HK-2 (cell line): ENCODE measurements around the gene PDE6A.
"Not testable (repeated sequence)": the region's sequence is repeated elsewhere in the genome, so short reads cannot be mapped to it uniquely, and the experiment has no call there.

Experiments used
- DNase-seq: peaks from one replicate; pipeline ENCODE4 v3.0.0-alpha.2; 2018; ENCODE audit not compliant: unreplicated experiment

The PDE6A gene

DNA sequence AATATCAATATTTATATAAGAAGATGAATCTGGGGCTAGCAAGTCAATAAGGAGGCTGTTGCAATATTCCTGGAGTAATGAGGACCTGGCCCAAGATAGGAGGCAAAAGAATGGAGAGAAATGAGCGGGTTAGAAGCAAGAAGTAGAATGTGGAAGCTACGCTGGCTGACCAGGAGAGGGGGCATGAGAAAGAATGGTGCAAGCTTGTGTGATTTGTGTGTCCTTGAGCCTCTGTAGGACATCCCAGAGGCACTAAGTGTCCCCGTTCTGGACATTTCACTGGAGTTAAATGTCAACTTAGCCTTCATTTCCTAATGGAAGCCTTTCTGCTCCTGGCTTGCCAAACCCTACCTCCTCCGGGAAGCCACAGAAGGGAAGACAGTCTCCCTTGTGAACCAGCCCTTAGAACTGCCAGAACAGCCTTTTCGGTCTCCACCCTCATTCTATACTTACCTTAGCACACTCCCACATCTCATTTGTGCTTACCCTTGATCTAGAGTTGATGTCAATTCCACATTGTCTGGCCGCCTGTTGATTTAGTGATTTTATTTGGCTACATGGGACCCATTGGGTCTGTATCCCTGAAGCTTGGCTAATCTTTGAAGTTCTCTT, 6.7 kb upstream of the PDE6A start:
- no peak for DNase-seq

GRCh38 chr5:149948993-149949392, 4.4 kb upstream of the PDE6A start:
- DNase-seq: no peak

DNA sequence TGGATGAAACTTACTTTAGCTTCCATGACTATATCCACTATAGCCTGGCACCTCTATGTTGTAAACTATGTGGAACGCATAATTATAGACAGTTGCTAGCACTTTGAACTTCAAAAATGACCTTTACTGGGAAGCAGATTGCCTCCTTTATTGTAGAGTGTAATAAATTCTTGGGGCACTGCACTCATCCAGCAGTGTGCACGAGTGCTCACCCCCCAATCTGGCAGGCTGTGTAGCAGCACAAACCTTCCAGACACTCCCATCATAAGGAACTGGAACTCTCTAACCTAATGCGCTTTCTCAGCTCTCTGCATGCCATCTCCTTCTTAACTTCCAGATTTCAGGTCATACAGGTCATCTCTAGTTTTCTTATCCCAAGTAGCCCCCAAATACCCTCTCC, 1.5 kb upstream of the PDE6A start:
- DNase-seq: no peak

- not testable (repeated sequence) for DNase-seq
Observed at GRCh38 chr5:149943177-149943949, 1.2 kb downstream of the PDE6A start.

DNA sequence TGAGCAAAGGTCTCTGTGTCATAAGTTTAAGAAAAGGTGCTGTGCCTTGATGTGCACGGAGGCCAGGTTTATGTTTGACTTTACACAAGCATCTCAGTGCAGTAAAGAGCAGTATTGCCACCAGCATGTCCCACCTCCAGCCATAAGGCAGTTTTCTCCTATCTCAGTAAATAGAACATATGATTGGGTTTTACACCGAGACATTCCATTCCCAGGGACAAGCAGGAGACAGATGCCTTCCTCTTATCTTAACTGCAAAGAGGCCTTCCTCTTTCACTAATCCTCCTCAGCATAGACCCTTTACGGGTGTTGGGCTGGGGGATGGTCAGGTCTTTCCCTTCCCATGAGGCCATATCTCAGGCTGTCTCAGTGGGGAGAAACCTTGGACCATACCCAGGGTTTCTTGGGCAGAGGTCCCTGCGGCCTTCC, 1.8 kb downstream of the PDE6A start:
- DNase-seq: not testable (repeated sequence)

DNA sequence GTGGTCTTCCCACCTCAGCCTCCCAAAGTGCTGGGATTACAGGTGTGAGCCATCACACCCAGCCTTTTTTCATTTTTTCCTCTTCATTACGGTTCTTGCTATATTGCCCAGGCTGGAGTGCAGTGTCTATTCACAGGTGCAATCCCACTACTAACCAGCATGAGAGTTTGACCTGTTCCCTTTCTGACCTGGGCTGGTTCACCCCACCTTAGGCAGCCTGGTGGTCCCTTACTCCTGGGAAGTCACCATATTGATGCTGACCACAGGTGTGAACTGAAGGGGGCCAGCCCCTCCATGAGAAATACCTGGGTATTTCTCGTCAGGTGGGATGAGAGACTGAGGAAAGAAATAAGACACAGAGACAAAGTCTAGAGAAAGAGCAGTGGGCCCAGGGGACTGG, 2.4 kb downstream of the PDE6A start:
- no peak for DNase-seq

DNA sequence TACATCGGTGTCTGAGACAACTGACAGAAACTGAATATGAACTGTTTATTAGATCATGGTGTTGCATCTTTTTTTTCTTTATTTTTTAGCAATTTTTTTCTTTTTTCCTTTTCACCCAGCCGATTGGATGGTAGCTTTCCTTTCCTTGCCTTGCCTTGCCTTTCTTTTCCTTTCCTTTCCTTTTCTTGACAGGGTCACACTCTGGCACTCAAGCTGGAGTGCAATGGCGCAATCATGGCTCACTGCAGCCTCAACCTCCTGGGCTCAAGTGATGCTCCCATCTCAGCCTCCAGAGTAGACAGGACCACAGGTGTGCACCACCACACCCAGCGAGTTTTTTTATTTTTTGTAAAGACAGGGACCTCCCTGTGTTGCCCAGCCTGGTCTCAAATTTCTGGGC, 2.8 kb downstream of the PDE6A start:
- DNase-seq: no peak

DNA sequence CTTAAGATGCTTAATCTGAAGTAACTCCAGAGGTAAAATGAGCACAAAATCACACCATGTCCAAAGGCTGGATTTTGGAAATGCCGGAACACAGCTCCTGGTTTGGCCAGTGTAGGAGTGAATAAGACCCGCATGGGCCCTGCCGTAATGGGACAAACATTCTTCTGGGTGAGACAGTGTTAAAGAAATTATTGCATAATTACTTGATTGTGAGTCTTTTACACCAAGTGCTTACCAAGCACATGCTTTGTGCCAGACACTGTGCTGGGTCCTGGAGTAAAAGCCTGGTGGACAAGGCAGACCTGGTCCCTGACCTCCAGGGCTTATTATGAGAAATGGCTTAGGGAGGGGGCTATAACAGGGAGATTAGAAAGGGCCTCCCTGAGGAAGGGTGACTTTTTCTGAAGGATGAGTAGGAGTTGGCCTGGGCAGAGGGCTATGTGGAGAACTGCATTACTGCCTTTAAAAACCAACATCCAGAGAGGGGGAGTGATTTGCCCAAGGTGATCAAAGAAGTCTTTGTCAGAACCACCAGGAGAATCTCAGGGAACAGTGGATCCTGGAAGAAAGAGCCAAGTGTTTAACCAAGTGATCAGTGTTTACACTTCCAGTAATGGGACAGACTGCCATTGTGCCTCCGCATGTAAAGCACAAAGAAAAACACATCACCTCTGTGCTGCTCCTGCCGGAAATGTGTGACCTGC, 3.5 kb downstream of the PDE6A start:
- no peak for DNase-seq

DNA sequence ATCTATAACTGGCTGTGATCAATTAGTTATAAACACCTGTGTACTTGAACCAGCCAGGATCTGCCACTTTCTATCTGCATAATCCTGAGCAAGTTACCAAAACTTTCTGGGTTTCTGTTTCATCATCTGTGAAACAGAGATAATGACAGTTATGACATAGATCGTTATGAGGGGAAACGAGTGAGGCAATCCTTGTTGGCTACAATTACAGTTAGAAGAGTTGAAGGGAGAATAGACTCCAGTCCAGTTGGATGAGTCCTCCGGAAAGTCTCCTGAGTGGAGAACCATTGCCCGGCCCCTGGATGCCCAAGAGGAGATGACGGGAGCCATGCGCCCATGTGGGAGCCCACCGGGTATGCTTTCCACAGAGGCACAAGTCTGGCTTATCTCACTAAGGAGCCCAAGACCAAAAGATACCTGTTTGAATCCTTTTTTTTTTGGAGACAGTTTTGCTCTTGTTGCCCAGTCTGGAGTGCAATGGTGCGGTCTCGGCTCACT, 4.5 kb downstream of the PDE6A start:
- DNase-seq: no peak

DNA sequence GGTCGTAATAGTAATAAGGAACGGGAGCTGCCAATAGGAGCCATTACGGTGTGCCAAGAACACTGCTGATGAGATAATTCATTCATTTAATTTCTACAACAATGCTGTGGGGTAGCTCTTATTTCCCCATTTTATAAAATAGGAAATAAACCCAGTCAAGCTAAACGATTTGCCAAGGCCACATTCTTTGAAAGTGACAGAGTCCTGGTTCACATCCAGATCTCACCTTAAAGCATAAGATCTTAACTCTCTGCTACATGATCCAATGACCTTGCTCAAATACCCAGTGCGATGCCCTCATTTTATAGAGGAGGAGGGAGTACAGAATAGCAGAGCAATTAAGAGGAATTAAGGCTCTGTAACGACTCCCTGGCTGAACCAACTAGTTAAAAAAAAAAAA, 5.0 kb downstream of the PDE6A start:
- DNase-seq: no peak

DNA sequence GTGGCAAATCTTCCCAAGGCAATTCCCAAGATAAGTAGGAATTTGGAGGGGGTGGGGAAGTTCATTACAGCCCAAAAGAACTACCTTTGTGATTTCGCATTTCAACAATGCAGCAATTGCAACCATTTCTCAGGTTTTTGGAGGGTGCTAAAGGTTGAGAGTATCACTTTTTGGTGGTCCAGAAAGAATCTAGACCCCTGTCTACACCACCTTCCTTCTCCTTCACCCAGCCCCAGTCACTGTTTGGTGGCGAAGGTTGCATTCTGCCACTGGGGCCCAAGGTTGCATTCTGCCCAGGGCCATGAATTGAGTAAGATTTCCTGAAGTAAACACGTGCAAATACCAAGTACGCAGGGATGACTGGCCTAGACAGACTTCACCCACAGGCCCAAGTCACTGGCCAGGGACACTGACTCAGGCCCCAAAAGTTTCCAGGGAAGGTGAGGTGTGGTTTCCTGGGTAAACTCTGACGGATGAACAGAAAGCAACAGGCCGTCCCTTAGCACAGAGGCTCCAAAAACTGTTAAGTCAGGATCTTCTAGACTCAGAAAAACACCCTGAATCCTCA, 5.7 kb downstream of the PDE6A start:
- peak; percentile 78 for DNase-seq

DNA sequence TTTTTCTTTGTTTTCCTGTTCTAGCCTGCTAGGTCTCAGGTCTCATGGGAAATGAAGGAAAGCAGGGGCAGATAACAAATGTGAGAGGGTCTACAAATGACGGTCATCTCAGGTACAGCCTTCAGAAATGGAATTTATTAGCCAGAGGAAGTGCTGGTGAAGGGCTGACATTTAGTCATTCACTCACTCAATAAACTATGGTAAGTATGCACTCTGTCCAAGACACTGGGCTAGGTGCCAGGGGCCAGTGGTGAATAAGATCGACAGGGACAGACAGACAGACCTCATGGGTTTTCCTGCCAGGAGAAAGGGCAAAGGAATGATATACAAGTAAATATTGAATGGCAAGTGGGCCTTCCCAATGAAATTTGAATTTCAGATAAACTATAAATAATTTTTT, 6.3 kb downstream of the PDE6A start:
- DNase-seq: peak; percentile 83

DNA sequence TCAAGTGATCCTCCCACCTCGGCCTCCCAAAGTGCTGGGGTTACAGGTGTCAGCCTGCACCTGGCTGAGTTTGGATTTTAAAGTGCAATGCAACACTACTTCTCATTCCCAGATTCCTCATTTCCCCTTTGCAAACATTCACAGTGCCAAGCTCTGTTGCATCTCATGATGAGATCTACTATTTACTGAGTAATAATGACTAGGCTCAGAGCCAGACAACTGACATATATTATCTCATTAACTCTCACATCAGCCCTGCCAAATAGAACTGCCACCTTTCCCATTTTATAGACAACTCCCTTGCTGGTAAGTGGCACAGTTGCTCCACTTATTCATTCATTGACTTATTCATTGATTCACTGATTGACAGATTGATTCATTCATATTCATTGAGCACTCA, 7.0 kb downstream of the PDE6A start:
- no peak for DNase-seq

DNA sequence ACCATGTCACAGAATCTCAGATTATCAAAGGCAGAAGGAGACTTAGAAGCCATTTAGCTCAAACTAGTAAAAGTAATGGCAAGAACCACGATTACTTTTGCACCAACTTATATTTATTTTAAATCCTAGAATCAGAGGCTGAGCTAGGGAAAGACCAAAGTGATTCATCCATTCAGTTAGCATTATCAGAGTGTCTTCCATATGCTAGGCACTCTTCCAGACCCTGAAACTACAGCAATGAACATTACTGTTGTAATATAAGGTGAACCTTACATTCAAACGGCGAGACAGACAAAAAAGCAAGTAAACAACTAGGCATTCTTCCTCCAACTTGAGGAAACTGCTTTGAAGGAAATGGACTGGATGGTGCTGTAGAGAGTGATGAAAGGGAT, 7.9 kb downstream of the PDE6A start:
- DNase-seq: no peak

DNA sequence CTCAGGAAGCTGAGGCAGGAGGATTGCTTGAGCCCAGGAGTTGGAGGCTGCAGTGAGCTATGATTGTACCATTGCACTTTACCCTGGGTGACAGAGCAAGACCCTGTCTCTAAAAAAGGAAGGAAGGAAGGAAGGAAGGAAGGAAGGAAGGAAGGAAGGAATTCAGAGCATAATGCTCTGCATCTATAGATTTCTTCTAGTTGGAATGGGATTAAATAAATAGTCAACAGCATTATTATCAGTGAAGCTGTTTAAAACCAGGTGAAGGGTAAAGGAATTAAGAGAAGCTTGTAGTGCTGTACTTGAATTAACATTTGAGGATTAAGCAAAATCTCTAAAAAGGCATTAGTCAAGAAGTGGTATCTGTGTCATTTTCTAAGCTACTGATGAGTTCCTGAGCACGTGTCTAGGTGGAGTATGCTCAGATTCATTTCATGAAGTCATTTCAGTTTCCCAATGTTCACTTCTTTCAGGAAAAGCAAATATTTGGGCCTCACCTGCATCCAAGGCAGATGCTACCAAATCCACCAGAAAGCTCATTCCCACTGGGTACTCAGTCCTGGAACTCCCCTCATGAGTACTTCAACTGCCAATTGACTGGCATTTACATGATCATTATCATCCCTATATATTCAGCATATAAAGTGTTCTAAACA, 8.4 kb downstream of the PDE6A start:
- DNase-seq: no peak

DNA sequence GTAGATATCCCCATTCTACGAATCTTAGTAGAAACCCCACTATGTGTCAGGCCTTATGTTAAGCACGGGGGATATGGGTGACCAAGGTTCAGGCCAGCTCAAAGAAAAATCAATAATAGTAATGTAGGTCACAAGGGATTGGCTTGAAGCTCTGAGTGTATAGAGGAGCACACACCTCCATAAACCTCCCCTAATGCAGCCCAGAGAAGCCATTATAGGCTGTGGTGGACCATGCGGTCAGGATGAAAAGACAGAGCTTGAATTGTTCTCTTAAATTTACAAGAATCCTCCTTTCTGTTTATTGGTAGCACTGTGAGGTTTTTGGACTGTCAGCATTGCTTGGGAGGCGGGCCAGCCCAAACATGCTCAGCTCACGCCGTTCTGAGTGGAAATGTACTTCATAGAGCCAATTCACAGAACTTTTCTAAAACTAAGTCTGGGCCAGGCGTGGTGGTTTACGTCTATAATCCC, 9.1 kb downstream of the PDE6A start:
- no peak for DNase-seq

GRCh38 chr5:149932445-149933350, 11.9 kb downstream of the PDE6A start:
- no peak for DNase-seq

DNA sequence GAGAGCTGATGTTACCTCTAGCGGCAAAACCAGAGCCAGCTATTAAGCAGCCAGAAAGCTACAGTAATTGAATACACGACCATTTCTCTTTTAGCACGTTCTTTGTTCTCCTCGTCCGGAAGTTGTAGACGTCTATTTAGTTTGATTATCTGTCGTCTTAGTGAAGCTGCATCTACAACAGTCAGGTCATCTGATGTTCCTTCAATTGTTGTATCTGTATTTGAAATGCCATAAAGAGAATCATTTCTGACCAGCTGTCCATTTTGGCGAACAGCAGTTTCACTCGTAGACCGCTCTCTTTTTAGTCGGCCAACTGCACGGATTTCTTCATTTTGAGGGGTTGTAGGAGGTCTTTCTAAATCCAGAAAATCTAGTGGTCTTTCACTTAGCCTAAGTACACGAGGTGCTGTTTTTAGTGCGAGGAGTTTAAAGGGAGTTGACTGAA, 12.6 kb downstream of the PDE6A start:
- DNase-seq: no peak

- DNase-seq: no peak
Observed at GRCh38 chr5:149930749-149931574, 13.6 kb downstream of the PDE6A start.
